ENCODE measurements around the gene KYAT1.
A peak's percentile ranks its signal among the peaks of the same experiment; 100 is the strongest.
"Not testable (repeated sequence)": the region's sequence is repeated elsewhere in the genome, so short reads cannot be mapped to it uniquely, and the experiment has no call there.

The KYAT1 gene

GRCh38 chr9:128860937-128861336 lies 20.8 kb downstream of the KYAT1 start:
- TF ChIP-seq CTCF (conservative IDR thresholded peaks at IDR 0.05) (no peak), ZFX (IDR thresholded peaks at IDR 0.05) (no peak)
- peak overlapping the region; percentile 73; the same call in 1 of the 2 replicates for H3K27ac ChIP-seq

- H3K27ac ChIP-seq, result not testable (repeated sequence)
Measured at GRCh38 chr9:128858476-128858875, 23.3 kb downstream of the KYAT1 start.

GRCh38 chr9:128854454-128854853 lies 27.3 kb downstream of the KYAT1 start:
- H3K27ac ChIP-seq, result not testable (repeated sequence)

- H3K27ac ChIP-seq, result not testable (repeated sequence)
Measured at GRCh38 chr9:128852646-128853045, 29.1 kb downstream of the KYAT1 start.

GRCh38 chr9:128851779-128852600 lies 29.8 kb downstream of the KYAT1 start:
- not testable (repeated sequence) for H3K27ac ChIP-seq
- TF ChIP-seq CTCF (conservative IDR thresholded peaks at IDR 0.05), result peak; percentile 83

- H3K27ac ChIP-seq, result not testable (repeated sequence)
Measured at GRCh38 chr9:128851024-128851423, 30.7 kb downstream of the KYAT1 start.

GRCh38 chr9:128847803-128848202 lies 33.9 kb downstream of the KYAT1 start:
- TF ChIP-seq ZFX (IDR thresholded peaks at IDR 0.05), result no peak
- TF ChIP-seq CTCF (conservative IDR thresholded peaks at IDR 0.05), result no peak
- no peak overlapping the region for H3K27ac ChIP-seq

- H3K27ac ChIP-seq, result no peak overlapping the region
- no peak for TF ChIP-seq CTCF (conservative IDR thresholded peaks at IDR 0.05)
- no peak for TF ChIP-seq ZFX (IDR thresholded peaks at IDR 0.05)
Measured at GRCh38 chr9:128846680-128847030, 35.1 kb downstream of the KYAT1 start.

- no peak overlapping the region for H3K27ac ChIP-seq
- TF ChIP-seq CTCF (conservative IDR thresholded peaks at IDR 0.05) (no peak), ZFX (IDR thresholded peaks at IDR 0.05) (no peak)
Measured at GRCh38 chr9:128845186-128845931, 36.4 kb downstream of the KYAT1 start.

GRCh38 chr9:128843171-128843570 lies 38.6 kb downstream of the KYAT1 start:
- not testable (repeated sequence) for H3K27ac ChIP-seq

All from C4-2B (cell line).